Karpas-422 (cell line): ENCODE measurements around the gene ITPR2. TPM values are rescaled to one million over a fixed set of nuclear protein-coding genes. Genes with fewer than 3 reads are reported as not detected.

Experiments
- DNase-seq: peaks from one replicate; pipeline ENCODE4 v3.0.0-alpha.2; 2015
- H2AFZ ChIP-seq: fragments of 200-600 bp; sonication (generic); 2 replicates; pipeline ENCODE4 v1.6.1; 2014; ENCODE audit warnings: antibody characterized with exemption, low read length, mixed read lengths
- H3K27ac ChIP-seq: fragments of 200-600 bp; sonication (generic); 2 replicates; pipeline ENCODE4 v1.5.1; 2014; ENCODE audit warnings: mild to moderate bottlenecking, low read length, moderate library complexity
- H3K27me3 ChIP-seq: fragments of 200-600 bp; sonication (generic); 2 replicates; pipeline ENCODE4 v1.6.1; 2014; ENCODE audit warnings: low read length, mixed read lengths
- H3K36me3 ChIP-seq: fragments of 200-600 bp; sonication (generic); 2 replicates; pipeline ENCODE4 v1.6.1; 2014; ENCODE audit warnings: low read length, mixed read lengths; ENCODE audit not compliant: insufficient read depth
- H3K4me1 ChIP-seq: fragments of 200-600 bp; sonication (generic); 2 replicates; pipeline ENCODE4 v1.6.1; 2014; ENCODE audit warnings: mild to moderate bottlenecking, low read length, mixed read lengths
- H3K4me2 ChIP-seq: fragments of 200-600 bp; sonication (generic); 2 replicates; pipeline ENCODE4 v1.6.1; 2014; ENCODE audit warnings: low read length, low read depth, mild to moderate bottlenecking; ENCODE audit not compliant: poor library complexity, severe bottlenecking
- H3K4me3 ChIP-seq: fragments of 200-600 bp; sonication (generic); 2 replicates; pipeline ENCODE4 v1.5.1; 2014; ENCODE audit warnings: mild to moderate bottlenecking, antibody characterized with exemption, low read length, mixed read lengths
- H3K79me2 ChIP-seq: fragments of 200-600 bp; sonication (generic); 2 replicates; pipeline ENCODE4 v1.6.1; 2014; ENCODE audit warnings: mild to moderate bottlenecking, low read length, mixed read lengths
- H3K9ac ChIP-seq: fragments of 200-600 bp; sonication (generic); 2 replicates; pipeline ENCODE4 v1.6.0; 2014; ENCODE audit warnings: low read length
- H3K9me2 ChIP-seq: fragments of 200-600 bp; sonication (generic), shearing (Covaris generic); replicated peaks from 2 replicates; pipeline ENCODE4 v1.6.0; 2014; ENCODE audit warnings: mild to moderate bottlenecking, low read length, moderate library complexity; ENCODE audit not compliant: insufficient read depth
- H3K9me3 ChIP-seq: fragments of 300-700, 200-600 bp; sonication (generic); 2 replicates; pipeline ENCODE4 v1.6.1; 2014; ENCODE audit warnings: low read length, mixed read lengths
- H4K20me1 ChIP-seq: fragments of 200-600 bp; sonication (generic); 2 replicates; pipeline ENCODE4 v1.6.1; 2014; ENCODE audit warnings: mild to moderate bottlenecking, antibody characterized with exemption, low read length, low read depth; ENCODE audit not compliant: insufficient read depth
- total RNA-seq: library from RNA; depleted of rRNA; stranded (reverse); fragments of >200 nt; shearing (Covaris generic); gene quantifications from 2 replicates; pipeline ENCODE4 v1.2.3, GENCODE V29; 2014; ENCODE audit warnings: low replicate concordance

ITPR2 gene
- total RNA-seq, 1 experiment from 2014 or later, result 128 TPM

DNA sequence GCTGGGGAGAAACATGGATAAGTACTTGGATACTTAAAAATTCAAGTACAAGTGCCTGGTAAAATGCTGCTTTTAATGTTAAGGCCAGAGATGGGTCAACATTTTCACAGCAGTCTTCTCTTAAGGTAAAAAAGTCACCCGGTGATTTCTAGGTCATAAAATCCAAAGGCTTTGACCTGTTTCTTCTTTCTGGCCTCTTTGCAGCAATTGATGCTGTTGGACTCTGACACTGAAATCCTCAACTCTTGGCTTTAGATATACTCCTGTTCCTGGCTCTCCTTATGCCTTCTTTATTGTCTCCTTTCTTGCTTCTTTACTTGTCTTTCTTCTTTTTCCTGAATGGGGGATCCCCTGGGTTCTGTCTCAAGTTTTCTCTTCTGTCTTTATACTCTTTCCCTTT lies 448.5 kb downstream of the ITPR2 start:
- Histone ChIP-seq H3K4me1 (no peaks in the 10 kb centered on the region), H3K4me2 (no peak overlapping the region), H3K27ac (no peak overlapping the region), H3K9me2 (no peaks in the 10 kb centered on the region), H4K20me1 (no peaks in the 10 kb centered on the region), H2AFZ (no peak overlapping the region), H3K79me2 (no peaks in the 10 kb centered on the region), H3K27me3 (no peaks in the 10 kb centered on the region), H3K9me3 (no peaks in the 10 kb centered on the region), H3K9ac (no peak overlapping the region), H3K4me3 (no peak overlapping the region), H3K36me3 (peaks cover 33% of the 10 kb centered on the region)
- DNase-seq, result no peak

DNA sequence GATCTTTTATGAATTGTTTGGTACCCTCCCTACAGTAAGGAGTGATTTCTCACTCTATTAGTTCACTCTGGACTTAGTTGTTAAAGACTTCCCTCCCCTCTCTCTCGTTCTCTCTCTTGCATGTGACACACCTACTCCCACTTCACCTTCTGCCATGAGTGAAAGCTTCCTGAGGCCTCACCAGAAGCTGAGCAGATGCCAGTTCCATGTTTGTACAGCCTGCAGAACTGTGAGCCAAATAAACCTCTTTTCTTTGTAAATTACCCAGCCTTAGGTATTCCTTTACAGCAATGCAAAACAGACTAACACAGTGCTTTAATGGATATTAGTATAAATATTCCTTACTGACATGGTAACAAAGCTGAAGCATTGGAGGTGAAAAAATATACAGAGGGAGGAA lies 450.0 kb downstream of the ITPR2 start:
- Histone ChIP-seq H3K9me3 (no peaks in the 10 kb centered on the region), H3K9ac (no peak overlapping the region), H3K4me3 (no peak overlapping the region), H3K4me2 (no peak overlapping the region), H4K20me1 (no peaks in the 10 kb centered on the region), H3K4me1 (no peaks in the 10 kb centered on the region), H3K36me3 (peaks cover 31% of the 10 kb centered on the region), H3K79me2 (no peaks in the 10 kb centered on the region), H3K27me3 (no peaks in the 10 kb centered on the region), H3K27ac (no peak overlapping the region), H3K9me2 (no peaks in the 10 kb centered on the region), H2AFZ (no peak overlapping the region)
- DNase-seq, result no peak

DNA sequence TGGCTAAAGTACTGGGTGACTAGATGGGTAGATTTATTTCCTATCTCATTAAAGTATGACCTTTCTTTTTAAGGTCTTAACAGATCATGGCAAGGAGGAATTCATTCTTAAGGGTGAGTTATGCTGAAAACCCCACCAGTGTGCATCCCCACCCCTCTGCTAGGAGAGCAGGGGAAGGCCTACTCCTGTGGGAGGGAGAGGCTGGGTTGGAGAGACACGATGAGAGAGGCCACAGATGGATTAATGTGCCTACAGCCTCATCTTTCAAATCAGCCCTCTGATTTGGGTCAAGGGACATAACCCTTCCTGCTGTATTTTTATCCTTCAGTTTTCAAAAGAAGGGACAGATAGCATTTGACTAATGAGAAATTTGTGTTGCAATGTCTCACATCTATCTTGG lies 452.1 kb downstream of the ITPR2 start:
- H3K27ac ChIP-seq, result no peak overlapping the region
- H3K9me2 ChIP-seq, result no peaks in the 10 kb centered on the region
- H3K9ac ChIP-seq, result no peak overlapping the region
- H3K36me3 ChIP-seq, result peaks cover 12% of the 10 kb centered on the region
- H2AFZ ChIP-seq, result no peak overlapping the region
- H4K20me1 ChIP-seq, result no peaks in the 10 kb centered on the region
- DNase-seq, result no peak
- H3K27me3 ChIP-seq, result no peaks in the 10 kb centered on the region
- no peaks in the 10 kb centered on the region for H3K79me2 ChIP-seq
- H3K4me1 ChIP-seq, result no peaks in the 10 kb centered on the region
- no peaks in the 10 kb centered on the region for H3K9me3 ChIP-seq
- no peak overlapping the region for H3K4me3 ChIP-seq
- no peak overlapping the region for H3K4me2 ChIP-seq

GRCh38 chr12:26379777-26380467 lies 453.1 kb downstream of the ITPR2 start:
- no peaks in the 10 kb centered on the region for H3K9me3 ChIP-seq
- no peaks in the 10 kb centered on the region for H3K79me2 ChIP-seq
- H3K4me2 ChIP-seq, result no peak overlapping the region
- no peak overlapping the region for H3K9ac ChIP-seq
- H3K27me3 ChIP-seq, result no peaks in the 10 kb centered on the region
- H3K4me3 ChIP-seq, result no peak overlapping the region
- H2AFZ ChIP-seq, result no peak overlapping the region
- H4K20me1 ChIP-seq, result no peaks in the 10 kb centered on the region
- no peaks in the 10 kb centered on the region for H3K4me1 ChIP-seq
- H3K27ac ChIP-seq, result no peak overlapping the region
- H3K36me3 ChIP-seq, result peaks cover 8% of the 10 kb centered on the region
- no peaks in the 10 kb centered on the region for H3K9me2 ChIP-seq
- DNase-seq, result no peak

- Histone ChIP-seq H3K27me3 (no peaks in the 10 kb centered on the region), H4K20me1 (no peaks in the 10 kb centered on the region), H3K27ac (no peak overlapping the region), H3K4me2 (no peak overlapping the region), H3K9ac (no peak overlapping the region), H3K4me3 (no peak overlapping the region), H3K79me2 (no peaks in the 10 kb centered on the region), H3K4me1 (no peaks in the 10 kb centered on the region), H3K9me2 (no peaks in the 10 kb centered on the region), H3K9me3 (no peaks in the 10 kb centered on the region), H2AFZ (no peak overlapping the region), H3K36me3 (no peaks in the 10 kb centered on the region)
- no peak for DNase-seq
These were observed 454.3 kb downstream of the ITPR2 start for GRCh38 chr12:26378711-26379110.

DNA sequence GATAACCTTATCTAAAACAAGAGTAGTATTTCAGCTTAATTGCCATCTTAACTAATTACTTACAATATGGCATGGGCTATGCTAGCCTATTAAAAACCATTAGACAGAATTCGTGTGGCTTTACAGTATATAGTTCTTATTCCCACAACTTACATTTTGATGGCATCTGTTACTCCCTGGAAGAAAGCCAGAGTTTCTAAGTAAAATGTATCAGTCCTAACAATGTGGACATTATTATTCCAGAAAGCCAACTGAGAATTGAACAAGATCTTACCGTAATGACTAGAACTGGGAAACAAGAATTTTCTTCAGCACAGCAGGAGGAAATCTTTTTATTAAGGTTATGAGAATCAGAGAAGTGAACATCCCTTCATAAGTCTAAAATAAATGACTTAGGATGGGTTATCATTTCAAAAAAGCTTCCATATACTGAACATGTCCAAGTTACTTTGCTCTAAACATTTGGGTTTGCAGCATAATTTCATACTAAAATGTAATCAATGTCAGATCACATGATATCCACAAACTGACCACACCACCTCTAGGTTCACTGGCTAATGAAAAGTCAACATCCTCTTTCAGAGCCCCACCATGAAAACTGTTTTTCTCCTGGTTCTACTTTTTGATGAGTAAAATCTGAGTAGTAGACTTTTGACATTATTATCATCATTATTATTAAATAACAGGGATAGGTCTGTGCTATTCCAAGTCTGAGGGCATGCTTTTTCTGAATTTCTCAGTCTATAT lies 457.9 kb downstream of the ITPR2 start:
- H3K9me3 ChIP-seq, result no peaks in the 10 kb centered on the region
- H3K27ac ChIP-seq, result no peak overlapping the region
- H4K20me1 ChIP-seq, result no peaks in the 10 kb centered on the region
- H3K79me2 ChIP-seq, result no peaks in the 10 kb centered on the region
- H2AFZ ChIP-seq, result no peak overlapping the region
- H3K4me3 ChIP-seq, result no peak overlapping the region
- no peak overlapping the region for H3K4me2 ChIP-seq
- no peaks in the 10 kb centered on the region for H3K4me1 ChIP-seq
- H3K27me3 ChIP-seq, result no peaks in the 10 kb centered on the region
- no peaks in the 10 kb centered on the region for H3K9me2 ChIP-seq
- H3K36me3 ChIP-seq, result no peaks in the 10 kb centered on the region
- no peak overlapping the region for H3K9ac ChIP-seq
- DNase-seq, result no peak

GRCh38 chr12:26373606-26374495 lies 459.1 kb downstream of the ITPR2 start:
- DNase-seq, result no peak
- H3K27ac ChIP-seq, result no peak overlapping the region
- H3K36me3 ChIP-seq, result no peaks in the 10 kb centered on the region
- no peaks in the 10 kb centered on the region for H3K9me2 ChIP-seq
- H3K4me2 ChIP-seq, result no peak overlapping the region
- no peak overlapping the region for H2AFZ ChIP-seq
- H3K4me1 ChIP-seq, result no peaks in the 10 kb centered on the region
- H4K20me1 ChIP-seq, result no peaks in the 10 kb centered on the region
- H3K27me3 ChIP-seq, result no peaks in the 10 kb centered on the region
- H3K79me2 ChIP-seq, result no peaks in the 10 kb centered on the region
- no peak overlapping the region for H3K9ac ChIP-seq
- H3K4me3 ChIP-seq, result no peak overlapping the region
- no peaks in the 10 kb centered on the region for H3K9me3 ChIP-seq

- Histone ChIP-seq H4K20me1 (no peaks in the 10 kb centered on the region), H3K4me1 (no peaks in the 10 kb centered on the region), H3K9me3 (no peaks in the 10 kb centered on the region), H3K36me3 (no peaks in the 10 kb centered on the region), H3K27ac (no peak overlapping the region), H3K4me3 (no peak overlapping the region), H3K27me3 (no peaks in the 10 kb centered on the region), H3K79me2 (no peaks in the 10 kb centered on the region), H2AFZ (no peak overlapping the region), H3K4me2 (no peak overlapping the region), H3K9me2 (no peaks in the 10 kb centered on the region), H3K9ac (no peak overlapping the region)
- no peak for DNase-seq
These were observed 460.1 kb downstream of the ITPR2 start for GRCh38 chr12:26372866-26373265.
